SK-N-MC (cell line): ENCODE data around the gene MRPS17.

Experiments
- EZH2 ChIP-seq: fragments of 200-600 bp; sonication (generic); IDR thresholded peaks from one replicate; pipeline ENCODE4 v1.6.1; 2017; ENCODE audit warnings: antibody characterized with exemption
- FOXP2 ChIP-seq: optimal IDR thresholded peaks from 2 replicates; pipeline ENCODE3; 2011; ENCODE audit warnings: mild to moderate bottlenecking, moderate library complexity; ENCODE audit not compliant: insufficient read depth; ENCODE audit errors: extremely low read length, control extremely low read depth
- POLR2AphosphoS5 ChIP-seq: IDR thresholded peaks from 2 replicates; pipeline ENCODE4 v1.6.1; 2012; ENCODE audit warnings: mild to moderate bottlenecking, low read depth, low read length, borderline replicate concordance

- no peak for TF ChIP-seq POLR2AphosphoS5
- TF ChIP-seq FOXP2, result no peak
- TF ChIP-seq EZH2, result no peak
Observed at GRCh38 chr7:55917771-55918170, 33.9 kb upstream of the MRPS17 start.
